IPS-18a (cell line): ENCODE data around the gene TMEM19.
"Not testable (repeated sequence)": the region's sequence is repeated elsewhere in the genome, so short reads cannot be mapped to it uniquely, and the experiment has no call there.

Experiments used
- H3K27ac ChIP-seq: one replicate; pipeline ENCODE4 v1.5.1; 2013; ENCODE audit warnings: low read length
- H3K27me3 ChIP-seq: one replicate; pipeline ENCODE4 v1.6.1; 2013; ENCODE audit warnings: mild to moderate bottlenecking, low read length; ENCODE audit not compliant: control insufficient read depth, insufficient read depth
- H3K36me3 ChIP-seq: one replicate; pipeline ENCODE4 v1.6.1; 2013; ENCODE audit warnings: low read depth, low read length; ENCODE audit not compliant: control insufficient read depth
- H3K4me1 ChIP-seq: one replicate; pipeline ENCODE4 v1.6.1; 2013; ENCODE audit warnings: low read depth, low read length; ENCODE audit not compliant: control insufficient read depth
- H3K4me3 ChIP-seq: one replicate; pipeline ENCODE4 v1.5.1; 2013; ENCODE audit warnings: low read length
- H3K9ac ChIP-seq: one replicate; pipeline ENCODE4 v1.6.1; 2013; ENCODE audit warnings: mild to moderate bottlenecking, low read length, moderate library complexity
- H3K9me3 ChIP-seq: one replicate; pipeline ENCODE4 v1.6.1; 2013; ENCODE audit warnings: low read depth, low read length; ENCODE audit not compliant: control insufficient read depth

Gene TMEM19

DNA sequence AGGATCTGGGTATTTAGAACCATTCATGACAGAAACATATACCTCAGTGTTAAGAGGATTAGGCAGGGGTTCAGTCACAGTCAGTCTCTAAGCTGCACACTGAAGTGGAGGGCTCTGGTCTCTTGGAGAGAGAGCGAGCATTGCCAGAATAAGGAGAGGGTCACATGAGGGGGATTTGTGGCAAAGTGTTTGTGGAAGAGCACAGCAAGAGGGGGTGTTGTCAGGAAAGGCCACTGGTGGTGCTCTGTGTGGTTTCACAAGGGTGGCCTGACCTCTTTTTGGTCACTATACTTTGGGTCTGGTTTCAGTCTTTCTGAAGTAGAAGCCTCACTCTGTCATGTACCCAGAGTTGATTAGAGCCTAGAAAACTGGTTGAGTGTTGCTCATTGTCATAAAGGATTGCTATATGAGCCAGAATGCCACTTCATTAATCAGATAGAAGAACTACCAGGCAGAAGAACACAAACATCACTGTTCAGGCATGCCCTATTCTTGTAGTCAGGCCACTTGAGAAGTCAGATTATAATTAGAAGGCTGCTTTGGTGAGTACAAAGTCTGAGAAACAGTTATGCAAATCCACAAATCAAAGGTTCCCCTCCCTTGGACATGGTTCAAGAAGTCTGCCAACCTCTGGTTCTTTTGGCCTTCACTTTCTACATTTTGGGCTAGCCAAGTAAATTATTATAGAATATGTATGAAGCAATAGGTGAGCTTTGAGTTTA is 8.4 kb downstream of the TMEM19 start:
- no peak overlapping the region for H3K9ac ChIP-seq
- H3K4me1 ChIP-seq = no peaks in the 10 kb centered on the region
- H3K27me3 ChIP-seq = no peaks in the 10 kb centered on the region
- no peak overlapping the region for H3K27ac ChIP-seq
- no peak overlapping the region for H3K4me3 ChIP-seq
- no peaks in the 10 kb centered on the region for H3K9me3 ChIP-seq
- peaks cover 11% of the 10 kb centered on the region for H3K36me3 ChIP-seq

DNA sequence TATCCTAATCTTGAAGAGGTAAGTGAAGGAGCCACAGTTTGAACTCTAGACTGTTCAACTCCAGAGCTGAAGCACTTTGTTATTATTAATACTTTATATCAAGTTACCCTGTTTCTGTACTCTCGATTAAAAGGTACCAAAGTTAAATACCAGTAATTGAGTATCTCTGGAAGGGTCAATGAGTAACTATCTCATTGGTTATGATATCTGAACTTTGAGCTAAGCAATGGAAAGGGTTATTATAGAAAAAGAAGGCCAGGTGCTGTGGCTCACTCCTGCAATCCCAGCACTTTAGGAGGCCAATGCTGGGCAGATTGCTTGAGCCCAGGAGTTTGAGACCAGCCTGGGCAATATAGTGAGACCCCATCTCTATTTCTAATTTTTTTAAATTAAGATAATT is 9.9 kb downstream of the TMEM19 start:
- no peaks in the 10 kb centered on the region for H3K9me3 ChIP-seq
- H3K27me3 ChIP-seq = no peaks in the 10 kb centered on the region
- H3K36me3 ChIP-seq = peaks cover 11% of the 10 kb centered on the region
- H3K4me3 ChIP-seq = no peak overlapping the region
- H3K4me1 ChIP-seq = no peaks in the 10 kb centered on the region
- no peak overlapping the region for H3K9ac ChIP-seq
- H3K27ac ChIP-seq = no peak overlapping the region

DNA sequence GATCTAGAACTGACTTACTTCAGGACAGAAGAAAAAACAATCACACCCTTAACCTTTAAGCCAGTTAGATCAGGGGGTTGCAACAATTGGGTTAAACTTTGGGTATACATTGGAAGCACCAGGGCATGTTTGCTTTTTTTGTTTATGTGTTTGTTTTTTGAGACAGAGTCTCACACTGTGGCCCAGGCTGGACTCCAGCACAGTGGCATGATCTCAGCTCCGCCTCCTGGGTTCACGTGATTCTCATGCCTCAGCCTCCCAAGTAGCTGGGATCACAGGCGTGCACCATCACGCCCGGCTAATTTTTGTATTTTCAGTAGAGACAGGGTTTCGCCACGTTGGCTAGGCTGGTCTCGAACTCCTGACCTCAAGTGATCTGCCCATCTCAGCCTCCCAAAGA is 16.3 kb downstream of the TMEM19 start:
- not testable (repeated sequence) for H3K9ac ChIP-seq, H3K9me3 ChIP-seq, H3K27me3 ChIP-seq, H3K27ac ChIP-seq, H3K4me1 ChIP-seq, H3K4me3 ChIP-seq
- peaks cover 11% of the 10 kb centered on the region for H3K36me3 ChIP-seq

DNA sequence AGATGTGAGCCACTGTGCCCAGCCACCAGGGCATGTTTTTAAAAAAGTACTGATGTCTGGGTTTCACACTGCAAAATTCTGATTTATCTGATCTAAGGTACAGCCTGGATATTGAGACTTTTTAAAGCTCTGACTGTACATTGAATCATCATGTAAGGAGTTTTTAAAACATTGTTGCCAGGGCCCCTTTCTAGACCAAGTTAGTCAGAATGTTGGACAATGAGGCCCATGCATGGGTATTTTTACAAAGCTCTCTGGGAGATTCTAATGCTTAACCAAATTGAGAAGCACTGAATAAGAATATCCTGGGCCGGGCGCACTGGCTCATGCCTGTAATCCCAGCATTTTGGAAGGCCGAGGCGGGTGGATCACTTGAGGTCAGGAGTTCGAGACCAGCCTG is 16.7 kb downstream of the TMEM19 start:
- Histone ChIP-seq H3K4me3 (no peak overlapping the region), H3K4me1 (no peaks in the 10 kb centered on the region), H3K36me3 (peaks cover 9% of the 10 kb centered on the region), H3K27ac (no peak overlapping the region), H3K27me3 (no peaks in the 10 kb centered on the region), H3K9ac (no peak overlapping the region), H3K9me3 (no peaks in the 10 kb centered on the region)

DNA sequence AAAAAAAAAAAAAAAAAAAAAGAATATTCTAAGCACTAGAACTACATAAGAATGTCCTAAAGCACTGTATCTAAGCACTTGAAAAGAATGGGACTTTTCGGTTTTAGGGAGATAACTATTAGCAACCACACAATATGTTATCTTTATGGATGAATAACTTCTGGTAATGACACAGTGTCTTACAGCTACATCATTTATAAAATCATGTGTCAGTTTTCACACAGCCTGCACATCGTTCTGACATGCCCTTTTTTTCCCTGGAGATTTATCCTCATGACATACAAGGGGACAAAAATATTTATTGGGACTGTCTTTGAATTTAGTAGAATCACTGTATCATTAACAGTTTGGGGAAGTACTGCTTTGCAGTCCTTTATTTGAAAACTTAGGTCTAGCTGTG is 17.3 kb downstream of the TMEM19 start:
- Histone ChIP-seq H3K9me3 (no peaks in the 10 kb centered on the region), H3K27me3 (no peaks in the 10 kb centered on the region), H3K27ac (no peak overlapping the region), H3K9ac (no peak overlapping the region), H3K4me3 (no peak overlapping the region), H3K36me3 (peaks cover 4% of the 10 kb centered on the region), H3K4me1 (no peaks in the 10 kb centered on the region)

DNA sequence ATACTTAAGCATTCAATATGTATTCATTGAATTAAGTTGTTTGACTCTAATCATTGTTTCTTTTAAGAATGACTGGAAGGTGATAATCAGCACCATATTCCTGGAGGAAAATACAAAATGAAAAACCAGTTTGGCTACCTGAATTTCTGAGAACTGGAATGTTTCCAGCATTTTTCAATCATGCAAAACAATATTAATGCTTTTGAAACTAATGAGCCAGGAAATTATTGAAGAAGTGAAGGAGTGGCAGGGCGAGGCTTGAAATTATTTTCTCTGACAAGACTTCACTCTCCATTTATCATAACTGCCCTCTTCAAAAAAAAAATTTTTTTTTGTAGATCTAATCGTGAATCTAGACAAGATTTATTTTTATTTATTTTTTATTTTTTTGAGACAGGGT is 19.0 kb downstream of the TMEM19 start:
- Histone ChIP-seq H3K9me3 (no peaks in the 10 kb centered on the region), H3K27ac (no peak overlapping the region), H3K9ac (no peak overlapping the region), H3K4me1 (peaks cover 4% of the 10 kb centered on the region), H3K4me3 (no peak overlapping the region), H3K36me3 (no peaks in the 10 kb centered on the region), H3K27me3 (no peaks in the 10 kb centered on the region)

DNA sequence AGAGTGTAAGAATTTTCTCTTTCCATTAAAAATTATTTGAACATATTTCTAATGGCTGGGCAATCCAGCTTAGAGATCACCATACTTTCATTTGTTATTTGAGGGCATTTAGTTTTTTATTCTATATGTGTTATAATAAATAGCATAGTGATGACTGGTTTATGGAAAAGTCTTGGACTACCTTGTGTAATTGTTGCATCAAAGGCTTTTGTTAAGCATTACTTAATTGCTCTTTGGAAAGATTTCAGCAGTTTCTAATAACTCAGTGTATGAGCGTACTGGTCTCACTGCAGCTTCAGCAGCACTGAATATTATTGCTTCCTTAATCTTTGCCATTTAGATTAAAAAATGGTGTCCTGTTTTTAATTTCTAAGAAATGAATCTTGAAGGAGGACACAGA is 22.8 kb downstream of the TMEM19 start:
- Histone ChIP-seq H3K4me1 (peaks cover 4% of the 10 kb centered on the region), H3K4me3 (no peak overlapping the region)

DNA sequence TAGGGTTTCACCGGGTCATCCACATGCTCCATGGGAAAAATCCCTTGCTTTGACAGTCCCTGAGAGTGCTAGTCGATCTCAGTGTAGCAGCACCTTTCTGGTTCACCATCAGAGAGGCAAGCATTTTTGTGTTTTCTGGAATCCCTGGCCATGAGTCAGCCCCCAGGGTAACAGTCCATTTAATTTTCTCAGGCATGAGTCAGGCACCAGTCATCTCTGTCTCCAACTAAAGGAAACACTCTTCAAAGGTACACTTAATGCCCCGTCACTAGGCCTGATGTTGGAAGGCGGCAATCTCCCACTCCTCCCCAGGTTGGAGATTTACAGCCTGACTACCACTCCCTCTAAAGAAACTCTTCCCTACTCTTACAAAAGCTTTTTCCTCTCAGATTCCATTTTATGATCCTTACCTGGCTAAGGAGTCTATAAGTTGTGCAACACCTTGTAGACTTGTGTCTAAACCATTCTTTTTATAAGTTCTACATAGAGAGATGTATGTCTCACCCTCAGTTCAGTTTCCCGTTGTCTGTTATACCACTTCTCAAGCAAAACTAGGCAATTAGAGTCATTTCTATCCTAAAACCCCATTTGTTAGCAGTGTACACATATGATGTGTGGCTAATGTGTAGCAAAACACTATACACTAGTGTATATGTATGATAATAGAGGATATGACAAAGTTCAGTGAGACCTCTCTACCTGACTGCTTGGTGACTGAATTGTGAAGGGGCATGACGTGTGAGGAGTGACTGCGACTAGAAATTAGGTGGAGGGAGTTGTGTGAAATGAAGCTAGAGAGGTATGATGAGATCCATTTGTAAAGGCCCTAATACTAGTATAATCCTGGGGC is 24.6 kb downstream of the TMEM19 start:
- peaks cover 3% of the 10 kb centered on the region for H3K9me3 ChIP-seq
- no peaks in the 10 kb centered on the region for H3K27me3 ChIP-seq
- H3K9ac ChIP-seq = no peak overlapping the region
- no peaks in the 10 kb centered on the region for H3K36me3 ChIP-seq
- no peak overlapping the region for H3K4me3 ChIP-seq
- H3K27ac ChIP-seq = no peak overlapping the region
- peaks cover 4% of the 10 kb centered on the region for H3K4me1 ChIP-seq

More for the DNA sequence above, 22.8 kb downstream of the TMEM19 start:
- H3K27me3 ChIP-seq = no peaks in the 10 kb centered on the region
- H3K9me3 ChIP-seq = peaks cover 3% of the 10 kb centered on the region
- H3K36me3 ChIP-seq = no peaks in the 10 kb centered on the region
- H3K9ac ChIP-seq = no peak overlapping the region
- H3K27ac ChIP-seq = no peak overlapping the region

DNA sequence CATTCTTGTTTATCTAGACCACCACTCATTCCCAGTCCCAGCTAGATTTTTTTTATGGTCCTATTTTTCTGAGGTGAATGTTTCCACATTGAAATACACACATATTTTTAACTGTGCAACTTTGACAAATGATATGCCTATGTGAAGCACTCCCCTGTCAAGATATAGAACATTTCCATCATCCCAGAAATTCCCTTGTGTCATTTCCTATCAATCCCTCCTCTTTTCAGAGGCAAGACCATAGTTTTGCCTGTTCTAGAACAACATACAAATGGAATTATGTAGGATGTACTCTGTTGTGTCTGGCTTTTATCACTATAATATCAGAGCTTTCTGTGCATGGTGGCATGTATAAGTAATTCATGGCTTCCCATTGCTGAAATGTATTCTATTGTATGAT is 32.7 kb downstream of the TMEM19 start:
- Histone ChIP-seq H3K27me3 (no peaks in the 10 kb centered on the region), H3K27ac (no peak overlapping the region)

DNA sequence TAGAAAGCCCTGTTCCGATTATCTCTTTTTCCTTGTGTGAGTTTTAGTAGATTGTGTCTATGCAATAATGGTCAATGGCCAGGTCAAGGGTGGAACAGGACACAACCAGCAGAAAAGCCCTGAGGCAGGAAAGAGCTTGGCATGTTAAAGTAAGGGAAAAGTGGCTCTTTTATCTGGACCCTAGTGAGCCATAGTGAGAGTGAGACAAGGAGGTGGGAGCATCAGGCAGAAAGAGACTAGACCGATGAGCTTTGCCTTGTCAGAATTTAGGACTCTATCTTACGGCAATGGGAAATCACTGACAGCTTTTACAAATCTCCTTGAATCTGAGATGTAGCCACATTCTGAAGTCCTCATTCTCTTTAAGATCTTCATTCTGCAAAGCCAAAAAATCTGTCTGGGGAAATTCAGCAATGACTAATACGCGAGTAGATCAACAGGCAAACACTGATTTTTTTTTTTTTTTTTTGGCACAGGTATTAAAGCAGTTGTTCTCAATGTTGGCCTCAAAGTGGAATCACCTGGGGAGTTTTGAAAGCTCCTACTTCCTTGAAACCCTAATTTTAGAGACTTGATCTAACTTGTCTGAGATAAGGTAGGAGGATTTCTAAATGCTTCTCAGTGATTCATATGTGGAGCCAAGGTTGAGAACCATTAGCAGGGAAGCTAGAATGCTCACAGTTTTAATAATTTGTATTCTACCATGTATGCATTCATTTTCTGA is 33.9 kb downstream of the TMEM19 start:
- Histone ChIP-seq H3K4me3 (no peak overlapping the region), H3K27ac (no peak overlapping the region), H3K27me3 (no peaks in the 10 kb centered on the region), H3K9ac (no peak overlapping the region), H3K9me3 (no peaks in the 10 kb centered on the region), H3K4me1 (no peaks in the 10 kb centered on the region), H3K36me3 (no peaks in the 10 kb centered on the region)

More for the DNA sequence above, 32.7 kb downstream of the TMEM19 start:
- H3K9me3 ChIP-seq = no peaks in the 10 kb centered on the region
- H3K4me3 ChIP-seq = no peak overlapping the region
- no peaks in the 10 kb centered on the region for H3K36me3 ChIP-seq
- no peak overlapping the region for H3K9ac ChIP-seq
- no peaks in the 10 kb centered on the region for H3K4me1 ChIP-seq

DNA sequence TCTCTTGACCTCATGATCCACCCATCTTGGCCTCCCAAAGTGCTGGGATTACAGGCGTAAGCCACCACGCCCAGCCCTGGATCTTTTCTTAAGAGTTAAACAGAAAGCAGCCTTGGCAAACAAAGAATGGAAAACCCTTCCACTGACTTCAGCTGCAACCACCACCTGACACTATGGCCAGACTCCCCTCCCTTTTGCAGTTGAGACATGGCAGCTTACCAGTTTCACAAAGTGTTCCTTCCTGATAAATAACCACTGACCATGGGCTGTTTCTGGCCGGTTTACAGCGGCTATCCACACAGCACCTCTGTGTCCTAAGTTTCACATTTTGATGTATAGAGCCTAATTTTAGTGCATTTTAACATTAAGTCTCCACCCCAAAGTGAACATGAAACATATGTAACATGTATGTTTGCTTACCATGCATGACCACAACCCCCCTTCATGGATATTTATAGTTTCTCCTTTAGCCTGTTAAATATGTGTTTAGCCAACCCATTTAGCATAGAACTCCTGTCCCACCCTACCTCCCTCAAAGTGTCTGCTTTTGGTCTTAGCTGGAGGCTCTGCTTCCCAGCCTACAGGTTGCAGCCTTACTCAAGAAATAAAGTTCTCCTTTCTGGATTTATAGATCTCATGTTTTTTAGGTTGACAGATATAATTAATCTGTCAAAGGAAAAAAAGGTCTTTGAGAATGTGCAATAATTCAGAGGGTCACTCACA is 36.1 kb downstream of the TMEM19 start:
- no peaks in the 10 kb centered on the region for H3K9me3 ChIP-seq
- no peak overlapping the region for H3K4me3 ChIP-seq
- H3K27me3 ChIP-seq = no peaks in the 10 kb centered on the region
- no peak overlapping the region for H3K27ac ChIP-seq
- no peaks in the 10 kb centered on the region for H3K4me1 ChIP-seq
- no peak overlapping the region for H3K9ac ChIP-seq
- no peaks in the 10 kb centered on the region for H3K36me3 ChIP-seq
